GM12872 (cell line): ENCODE results near the gene JUN.

Experiments
- TF ChIP-seq, protein P1 (sequence below): IDR thresholded peaks from 3 replicates; pipeline ENCODE4 v1.5.1; 2011; ENCODE audit warnings: low read depth, mild to moderate bottlenecking, low read length, moderate library complexity; ENCODE audit not compliant: insufficient read depth

The JUN gene

DNA sequence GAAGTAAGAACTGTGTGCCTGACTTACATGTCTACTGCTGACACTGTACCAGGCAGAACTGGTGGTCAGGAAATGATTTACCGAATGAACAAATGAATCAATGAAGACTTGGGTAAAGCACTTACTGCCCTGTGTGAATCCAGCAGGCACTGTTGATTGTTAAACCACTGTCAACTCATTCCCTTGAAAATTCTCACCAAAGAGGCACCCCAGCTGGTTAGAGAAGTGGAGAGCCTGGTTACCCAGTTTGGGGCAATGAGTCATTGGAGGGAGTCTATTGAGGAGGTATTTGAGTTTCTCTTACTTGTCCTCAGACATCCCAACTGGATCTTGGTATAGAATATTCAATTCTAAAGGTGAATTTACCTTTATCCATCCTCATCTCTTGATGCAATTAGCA, 34.2 kb downstream of the JUN start:
- TF ChIP-seq, protein P1, sequence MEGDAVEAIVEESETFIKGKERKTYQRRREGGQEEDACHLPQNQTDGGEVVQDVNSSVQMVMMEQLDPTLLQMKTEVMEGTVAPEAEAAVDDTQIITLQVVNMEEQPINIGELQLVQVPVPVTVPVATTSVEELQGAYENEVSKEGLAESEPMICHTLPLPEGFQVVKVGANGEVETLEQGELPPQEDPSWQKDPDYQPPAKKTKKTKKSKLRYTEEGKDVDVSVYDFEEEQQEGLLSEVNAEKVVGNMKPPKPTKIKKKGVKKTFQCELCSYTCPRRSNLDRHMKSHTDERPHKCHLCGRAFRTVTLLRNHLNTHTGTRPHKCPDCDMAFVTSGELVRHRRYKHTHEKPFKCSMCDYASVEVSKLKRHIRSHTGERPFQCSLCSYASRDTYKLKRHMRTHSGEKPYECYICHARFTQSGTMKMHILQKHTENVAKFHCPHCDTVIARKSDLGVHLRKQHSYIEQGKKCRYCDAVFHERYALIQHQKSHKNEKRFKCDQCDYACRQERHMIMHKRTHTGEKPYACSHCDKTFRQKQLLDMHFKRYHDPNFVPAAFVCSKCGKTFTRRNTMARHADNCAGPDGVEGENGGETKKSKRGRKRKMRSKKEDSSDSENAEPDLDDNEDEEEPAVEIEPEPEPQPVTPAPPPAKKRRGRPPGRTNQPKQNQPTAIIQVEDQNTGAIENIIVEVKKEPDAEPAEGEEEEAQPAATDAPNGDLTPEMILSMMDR, result no peak

DNA sequence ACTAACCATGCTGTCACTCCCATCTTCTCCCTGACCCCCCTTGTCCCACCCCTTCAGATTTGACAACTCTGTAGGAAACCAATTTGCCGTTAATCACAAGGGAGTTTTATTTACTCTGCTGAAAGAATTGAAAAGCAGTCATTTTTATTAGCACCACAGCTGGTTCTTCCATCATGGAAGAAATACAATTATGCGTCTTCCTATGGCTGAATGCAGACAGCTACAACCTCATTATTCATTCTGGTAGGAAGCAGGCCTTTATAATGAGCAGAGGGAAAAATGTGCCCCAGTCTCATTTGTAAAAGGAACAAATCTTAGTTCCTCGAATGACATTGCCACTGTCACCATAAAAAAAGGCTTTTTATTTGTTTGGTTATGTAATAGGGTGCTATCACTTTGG, 35.2 kb downstream of the JUN start:
- TF ChIP-seq, protein P1, result no peak

DNA sequence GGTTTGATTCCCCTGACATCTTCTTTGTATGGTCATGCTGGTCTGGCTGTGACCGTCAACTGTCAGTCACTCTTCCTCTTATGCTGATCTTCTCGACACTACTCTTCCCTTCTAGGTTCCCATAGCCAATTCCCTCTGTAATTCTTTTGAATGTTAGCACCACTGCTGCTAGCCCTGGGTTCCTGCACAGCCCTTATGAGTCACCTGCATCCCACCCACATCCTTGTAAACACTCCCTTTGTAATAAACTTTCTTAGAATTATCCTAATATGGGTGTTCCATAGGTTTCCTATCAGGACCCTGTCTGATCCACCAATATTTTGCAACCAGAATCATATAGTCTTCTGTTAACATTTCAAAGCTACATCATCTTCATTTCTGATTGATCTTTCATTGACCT, 37.1 kb downstream of the JUN start:
- TF ChIP-seq, protein P1, result no peak

DNA sequence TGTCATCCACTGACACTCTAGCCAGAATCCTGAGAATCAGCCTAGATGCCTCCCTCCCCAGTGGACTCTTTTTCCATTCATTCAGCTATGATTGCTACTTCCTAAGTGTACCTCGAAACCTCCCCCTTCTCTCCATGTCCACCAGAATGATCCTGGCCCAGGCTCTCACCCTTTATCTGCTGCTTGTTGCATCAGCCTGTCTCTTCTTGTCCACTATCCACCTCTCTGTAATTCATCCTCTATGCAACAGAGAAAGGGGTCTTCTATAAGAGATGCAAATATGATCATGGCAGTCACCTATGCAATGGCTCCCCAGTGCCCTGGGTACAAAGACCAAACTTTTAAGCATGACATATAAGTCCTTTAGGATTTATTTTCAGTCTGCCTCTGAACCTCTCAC, 37.7 kb downstream of the JUN start:
- TF ChIP-seq, protein P1, result no peak

DNA sequence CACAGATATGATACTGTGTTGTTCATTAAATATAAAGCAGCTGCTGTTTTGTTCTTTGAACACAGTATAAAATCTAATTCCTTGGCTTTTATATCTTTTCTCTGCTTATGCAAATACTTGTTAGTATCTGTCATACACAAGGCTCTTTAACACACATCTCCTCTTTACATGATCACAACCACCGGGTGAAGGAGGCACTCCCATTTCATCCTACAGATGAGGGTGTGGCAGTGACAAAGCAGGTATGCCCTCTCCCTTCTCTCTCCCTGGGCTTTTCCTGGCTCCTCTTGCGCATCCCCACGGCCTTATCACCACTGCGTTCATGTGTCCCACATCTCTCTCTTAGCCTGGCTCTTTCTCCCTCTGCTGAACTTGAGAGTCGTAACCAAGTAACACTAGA, 38.2 kb downstream of the JUN start:
- TF ChIP-seq, protein P1, result no peak

DNA sequence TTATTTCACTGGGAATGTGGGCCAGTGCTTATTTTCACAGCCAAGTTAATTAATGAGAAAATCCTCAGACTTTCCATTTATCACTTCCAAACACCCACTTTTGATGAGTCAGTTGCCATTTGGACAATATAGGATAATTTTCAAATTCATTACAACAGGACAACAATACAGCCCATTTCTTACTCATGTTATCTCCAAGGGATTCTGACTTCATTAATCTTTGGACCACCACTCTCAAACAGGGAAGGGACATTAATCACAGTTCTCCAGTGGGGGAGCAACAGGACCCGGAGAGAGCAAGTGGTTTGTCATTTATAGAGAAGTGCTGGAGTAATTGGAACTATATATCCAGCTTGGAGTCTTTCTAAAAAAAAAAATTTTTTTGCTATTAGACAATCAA, 38.7 kb downstream of the JUN start:
- TF ChIP-seq, protein P1, result no peak

DNA sequence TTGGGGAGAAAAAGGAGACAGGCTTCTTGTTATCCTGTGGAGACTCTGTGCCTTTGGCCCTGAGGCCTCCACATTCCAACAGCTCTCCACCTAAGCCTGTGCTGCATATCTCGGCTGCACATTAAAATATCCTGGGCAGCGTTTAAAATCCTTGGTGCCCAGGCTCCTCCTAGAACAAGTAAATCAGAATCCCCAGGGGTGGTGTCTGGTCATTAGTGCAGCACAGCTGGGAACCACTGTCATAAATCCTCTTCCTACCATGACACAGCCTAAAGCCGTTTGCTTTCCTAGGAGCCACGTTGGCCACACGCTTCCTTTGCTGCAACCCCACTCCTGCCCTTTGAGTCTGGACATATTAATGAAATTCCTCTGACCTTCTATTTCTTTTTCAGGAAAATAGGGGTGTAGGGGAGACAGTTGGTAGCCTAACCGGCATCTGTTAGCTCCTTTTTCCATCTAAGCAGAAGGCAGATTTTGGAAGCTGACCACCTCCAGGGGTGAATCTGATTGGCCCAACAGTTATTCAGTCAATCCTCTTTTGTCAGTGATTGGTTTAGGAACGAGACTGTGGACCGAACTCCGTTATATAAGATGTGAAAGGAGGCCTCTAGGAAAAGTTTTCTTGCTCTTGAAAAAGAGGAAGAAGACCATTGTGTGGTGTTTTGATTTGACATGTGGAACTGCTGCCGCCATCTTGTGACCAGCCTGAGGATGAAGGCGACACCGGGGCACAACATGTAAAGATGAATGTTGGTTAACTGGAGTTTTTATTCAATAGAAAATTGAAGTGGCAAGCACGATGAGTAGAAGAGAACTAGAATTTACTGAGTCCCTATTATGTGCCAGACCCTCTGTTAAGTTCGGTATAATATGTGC, 41.9 kb downstream of the JUN start:
- TF ChIP-seq, protein P1, result no peak
